Measurements from ENCODE around the gene UAP1L1. TPM values are rescaled to one million over a fixed set of nuclear protein-coding genes. Genes with fewer than 3 reads are reported as not detected.
A peak's percentile ranks its signal among the peaks of the same experiment; 100 is the strongest.

UAP1L1 gene
- total and polyA plus RNA-seq, 9 of the 15 experiments (the other 6 are each of a cell fraction or from before 2014, with no cell fraction given), result 0.20 to 8.6 (median 3.7) TPM

DNA sequence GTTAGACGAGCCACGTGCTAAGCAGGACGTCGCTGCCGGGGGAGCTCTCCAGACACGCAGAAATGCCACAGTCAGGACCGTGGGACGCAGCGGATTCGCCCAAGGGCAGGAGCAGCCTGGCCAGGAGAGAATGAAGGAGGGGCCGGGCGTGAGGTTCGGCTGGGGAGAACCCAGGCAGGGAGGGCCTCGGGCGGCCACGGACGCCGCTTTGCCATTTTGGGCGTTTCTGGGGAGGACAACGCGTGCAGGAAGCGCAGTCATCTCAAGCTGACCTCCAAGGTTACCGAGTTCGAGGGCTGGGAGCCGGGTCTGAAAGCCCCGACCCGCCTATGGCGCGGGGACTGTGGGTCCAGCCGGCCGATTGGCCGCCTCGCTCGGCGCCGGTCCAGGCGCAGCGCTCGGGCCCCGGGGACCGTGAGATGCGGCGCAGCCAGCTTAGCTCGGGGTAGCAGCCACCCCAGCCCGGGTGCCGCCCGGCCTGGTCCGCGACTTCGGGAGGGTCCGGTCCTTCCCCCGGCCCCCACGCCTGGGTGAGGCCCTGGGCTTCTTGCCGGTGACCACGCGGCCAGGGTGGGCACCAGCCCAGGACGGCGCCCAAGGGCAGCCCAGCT, 8.7 kb downstream of the UAP1L1 start (continued):
- TF ChIP-seq NCOA6 (IDR thresholded peaks at IDR 0.05) (no peak), EP300 (IDR thresholded peaks at IDR 0.05; ENCODE audit: low read length) (no peak), SUPT5H (IDR thresholded peaks at IDR 0.05) (no peak), TGIF2 (CRISPR knock-in tag; IDR thresholded peaks at IDR 0.05) (no peak), SMC3 (conservative IDR thresholded peaks at IDR 0.05; ENCODE audit: insufficient read depth, low read depth, low read length) (no peak), SIRT6 (IDR thresholded peaks at IDR 0.05; ENCODE audit: low read depth, low read length) (no peak), ZNF589 (CRISPR knock-in tag; IDR thresholded peaks at IDR 0.05; ENCODE audit: low read depth) (no peak), THRAP3 (IDR thresholded peaks at IDR 0.05; ENCODE audit: borderline replicate concordance) (no peak), TCF7L2 (IDR thresholded peaks at IDR 0.05; ENCODE audit: low read depth, low read length) (no peak), ZNF717 (CRISPR knock-in tag; IDR thresholded peaks at IDR 0.05) (no peak), ZNF354B (CRISPR knock-in tag; IDR thresholded peaks at IDR 0.05) (no peak), NFRKB (IDR thresholded peaks at IDR 0.05; ENCODE audit: low read depth) (0 out of 2 replicates have a peak, but pooled peaks have one; percentile 35), MED1 (CRISPR knock-in tag; IDR thresholded peaks at IDR 0.05; ENCODE audit: borderline replicate concordance) (no peak), LEF1 (IDR thresholded peaks at IDR 0.05) (no peak), XRCC4 (IDR thresholded peaks at IDR 0.05; ENCODE audit: extremely low read depth, insufficient read depth, insufficient read length) (no peak)
- TF ChIP-seq, protein P1, sequence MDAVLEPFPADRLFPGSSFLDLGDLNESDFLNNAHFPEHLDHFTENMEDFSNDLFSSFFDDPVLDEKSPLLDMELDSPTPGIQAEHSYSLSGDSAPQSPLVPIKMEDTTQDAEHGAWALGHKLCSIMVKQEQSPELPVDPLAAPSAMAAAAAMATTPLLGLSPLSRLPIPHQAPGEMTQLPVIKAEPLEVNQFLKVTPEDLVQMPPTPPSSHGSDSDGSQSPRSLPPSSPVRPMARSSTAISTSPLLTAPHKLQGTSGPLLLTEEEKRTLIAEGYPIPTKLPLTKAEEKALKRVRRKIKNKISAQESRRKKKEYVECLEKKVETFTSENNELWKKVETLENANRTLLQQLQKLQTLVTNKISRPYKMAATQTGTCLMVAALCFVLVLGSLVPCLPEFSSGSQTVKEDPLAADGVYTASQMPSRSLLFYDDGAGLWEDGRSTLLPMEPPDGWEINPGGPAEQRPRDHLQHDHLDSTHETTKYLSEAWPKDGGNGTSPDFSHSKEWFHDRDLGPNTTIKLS (IDR thresholded peaks at IDR 0.05; ENCODE audit: borderline replicate concordance, low read depth), result peak; percentile 48; the same call in 1 of the 2 replicates
- TF ChIP-seq, protein P2, sequence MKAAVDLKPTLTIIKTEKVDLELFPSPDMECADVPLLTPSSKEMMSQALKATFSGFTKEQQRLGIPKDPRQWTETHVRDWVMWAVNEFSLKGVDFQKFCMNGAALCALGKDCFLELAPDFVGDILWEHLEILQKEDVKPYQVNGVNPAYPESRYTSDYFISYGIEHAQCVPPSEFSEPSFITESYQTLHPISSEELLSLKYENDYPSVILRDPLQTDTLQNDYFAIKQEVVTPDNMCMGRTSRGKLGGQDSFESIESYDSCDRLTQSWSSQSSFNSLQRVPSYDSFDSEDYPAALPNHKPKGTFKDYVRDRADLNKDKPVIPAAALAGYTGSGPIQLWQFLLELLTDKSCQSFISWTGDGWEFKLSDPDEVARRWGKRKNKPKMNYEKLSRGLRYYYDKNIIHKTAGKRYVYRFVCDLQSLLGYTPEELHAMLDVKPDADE (conservative IDR thresholded peaks at IDR 0.05; ENCODE audit: control insufficient read depth, low read depth, low read length), result no peak
- TF ChIP-seq, protein P3, sequence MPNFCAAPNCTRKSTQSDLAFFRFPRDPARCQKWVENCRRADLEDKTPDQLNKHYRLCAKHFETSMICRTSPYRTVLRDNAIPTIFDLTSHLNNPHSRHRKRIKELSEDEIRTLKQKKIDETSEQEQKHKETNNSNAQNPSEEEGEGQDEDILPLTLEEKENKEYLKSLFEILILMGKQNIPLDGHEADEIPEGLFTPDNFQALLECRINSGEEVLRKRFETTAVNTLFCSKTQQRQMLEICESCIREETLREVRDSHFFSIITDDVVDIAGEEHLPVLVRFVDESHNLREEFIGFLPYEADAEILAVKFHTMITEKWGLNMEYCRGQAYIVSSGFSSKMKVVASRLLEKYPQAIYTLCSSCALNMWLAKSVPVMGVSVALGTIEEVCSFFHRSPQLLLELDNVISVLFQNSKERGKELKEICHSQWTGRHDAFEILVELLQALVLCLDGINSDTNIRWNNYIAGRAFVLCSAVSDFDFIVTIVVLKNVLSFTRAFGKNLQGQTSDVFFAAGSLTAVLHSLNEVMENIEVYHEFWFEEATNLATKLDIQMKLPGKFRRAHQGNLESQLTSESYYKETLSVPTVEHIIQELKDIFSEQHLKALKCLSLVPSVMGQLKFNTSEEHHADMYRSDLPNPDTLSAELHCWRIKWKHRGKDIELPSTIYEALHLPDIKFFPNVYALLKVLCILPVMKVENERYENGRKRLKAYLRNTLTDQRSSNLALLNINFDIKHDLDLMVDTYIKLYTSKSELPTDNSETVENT (CRISPR knock-in tag; IDR thresholded peaks at IDR 0.05), result peak; percentile 46; the same call in 1 of the 2 replicates
- TF ChIP-seq, protein P4, sequence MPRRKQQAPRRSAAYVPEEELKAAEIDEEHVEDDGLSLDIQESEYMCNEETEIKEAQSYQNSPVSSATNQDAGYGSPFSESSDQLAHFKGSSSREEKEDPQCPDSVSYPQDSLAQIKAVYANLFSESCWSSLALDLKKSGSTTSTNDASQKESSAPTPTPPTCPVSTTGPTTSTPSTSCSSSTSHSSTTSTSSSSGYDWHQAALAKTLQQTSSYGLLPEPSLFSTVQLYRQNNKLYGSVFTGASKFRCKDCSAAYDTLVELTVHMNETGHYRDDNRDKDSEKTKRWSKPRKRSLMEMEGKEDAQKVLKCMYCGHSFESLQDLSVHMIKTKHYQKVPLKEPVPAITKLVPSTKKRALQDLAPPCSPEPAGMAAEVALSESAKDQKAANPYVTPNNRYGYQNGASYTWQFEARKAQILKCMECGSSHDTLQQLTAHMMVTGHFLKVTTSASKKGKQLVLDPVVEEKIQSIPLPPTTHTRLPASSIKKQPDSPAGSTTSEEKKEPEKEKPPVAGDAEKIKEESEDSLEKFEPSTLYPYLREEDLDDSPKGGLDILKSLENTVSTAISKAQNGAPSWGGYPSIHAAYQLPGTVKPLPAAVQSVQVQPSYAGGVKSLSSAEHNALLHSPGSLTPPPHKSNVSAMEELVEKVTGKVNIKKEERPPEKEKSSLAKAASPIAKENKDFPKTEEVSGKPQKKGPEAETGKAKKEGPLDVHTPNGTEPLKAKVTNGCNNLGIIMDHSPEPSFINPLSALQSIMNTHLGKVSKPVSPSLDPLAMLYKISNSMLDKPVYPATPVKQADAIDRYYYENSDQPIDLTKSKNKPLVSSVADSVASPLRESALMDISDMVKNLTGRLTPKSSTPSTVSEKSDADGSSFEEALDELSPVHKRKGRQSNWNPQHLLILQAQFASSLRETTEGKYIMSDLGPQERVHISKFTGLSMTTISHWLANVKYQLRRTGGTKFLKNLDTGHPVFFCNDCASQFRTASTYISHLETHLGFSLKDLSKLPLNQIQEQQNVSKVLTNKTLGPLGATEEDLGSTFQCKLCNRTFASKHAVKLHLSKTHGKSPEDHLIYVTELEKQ (CRISPR knock-in tag; IDR thresholded peaks at IDR 0.05), result no peak
- TF ChIP-seq, protein P5, sequence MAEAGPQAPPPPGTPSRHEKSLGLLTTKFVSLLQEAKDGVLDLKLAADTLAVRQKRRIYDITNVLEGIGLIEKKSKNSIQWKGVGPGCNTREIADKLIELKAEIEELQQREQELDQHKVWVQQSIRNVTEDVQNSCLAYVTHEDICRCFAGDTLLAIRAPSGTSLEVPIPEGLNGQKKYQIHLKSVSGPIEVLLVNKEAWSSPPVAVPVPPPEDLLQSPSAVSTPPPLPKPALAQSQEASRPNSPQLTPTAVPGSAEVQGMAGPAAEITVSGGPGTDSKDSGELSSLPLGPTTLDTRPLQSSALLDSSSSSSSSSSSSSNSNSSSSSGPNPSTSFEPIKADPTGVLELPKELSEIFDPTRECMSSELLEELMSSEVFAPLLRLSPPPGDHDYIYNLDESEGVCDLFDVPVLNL (CRISPR knock-in tag; IDR thresholded peaks at IDR 0.05; ENCODE audit: low read depth), result no peak

All from K562 (cell line).